HT-29 (cell line): Measurements from ENCODE around the gene DES. TPM values are rescaled to one million over a fixed set of nuclear protein-coding genes. Genes with fewer than 3 reads are reported as not detected.

ENCODE experiments used
- DNase-seq: peaks from one replicate; pipeline ENCODE4 v3.0.0-alpha.2; 2015; ENCODE audit warnings: low spot score
- total RNA-seq: library from RNA; depleted of rRNA; stranded (reverse); fragments of >200 nt; shearing (Covaris generic); gene quantifications from 2 replicates; pipeline ENCODE4 v1.2.3, GENCODE V29; 2014

The DES gene
- total RNA-seq, 1 experiment from 2014 or later, result not detected

DNA sequence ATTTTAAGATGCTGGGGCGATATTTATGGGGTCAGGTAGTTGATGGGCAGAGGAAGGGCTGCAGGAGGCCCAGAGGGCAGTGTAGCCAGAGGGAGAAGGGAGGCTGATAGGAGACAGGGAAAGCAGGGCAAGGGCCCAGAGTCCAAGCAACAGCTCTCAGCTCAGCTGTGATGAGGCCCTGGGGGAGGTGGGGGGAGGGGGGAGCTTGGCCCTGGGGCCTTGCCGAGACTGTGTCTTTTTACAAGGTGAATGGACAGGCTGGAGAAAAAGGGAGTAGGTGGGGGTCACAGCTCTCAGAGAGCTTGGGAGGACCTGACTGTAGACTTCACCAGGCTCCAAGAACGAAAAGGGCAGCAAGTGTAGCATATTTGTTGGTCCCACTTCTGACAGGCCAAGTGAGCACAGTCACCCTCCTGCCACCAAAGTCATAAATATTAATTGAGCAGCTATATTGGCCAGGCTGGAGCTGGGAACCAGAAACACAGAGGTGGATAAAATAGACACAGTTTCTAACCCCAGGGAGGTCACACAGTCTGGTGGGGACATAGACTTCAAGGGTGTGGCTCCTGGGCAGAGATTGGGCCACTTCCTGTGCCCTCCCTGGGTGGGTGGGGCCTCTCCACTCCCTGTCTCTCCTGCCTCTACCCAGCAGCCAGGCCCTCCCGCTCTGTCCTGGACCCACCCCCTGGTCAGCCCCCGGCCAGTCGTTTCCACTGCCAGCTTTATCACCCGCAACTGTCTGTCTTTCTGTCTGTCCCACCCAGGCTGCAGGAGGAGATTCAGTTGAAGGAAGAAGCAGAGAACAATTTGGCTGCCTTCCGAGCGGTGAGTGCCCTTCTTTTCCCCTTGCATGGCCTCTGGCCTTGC is 1.4 kb downstream of the DES start:
- DNase-seq, result no peak

GRCh38 chr2:219420687-219421086 is 2.5 kb downstream of the DES start:
- DNase-seq, result no peak

DNA sequence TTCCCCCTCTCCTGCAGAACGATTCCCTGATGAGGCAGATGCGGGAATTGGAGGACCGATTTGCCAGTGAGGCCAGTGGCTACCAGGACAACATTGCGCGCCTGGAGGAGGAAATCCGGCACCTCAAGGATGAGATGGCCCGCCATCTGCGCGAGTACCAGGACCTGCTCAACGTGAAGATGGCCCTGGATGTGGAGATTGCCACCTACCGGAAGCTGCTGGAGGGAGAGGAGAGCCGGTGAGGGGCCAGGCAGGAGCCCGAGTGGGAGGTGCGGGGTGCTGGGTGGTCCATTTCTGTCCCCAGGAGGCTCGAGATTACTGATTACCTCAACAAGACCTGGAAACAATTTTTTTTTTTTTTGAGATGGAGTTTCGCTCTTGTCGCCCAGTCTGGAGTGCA is 3.1 kb downstream of the DES start:
- DNase-seq, result no peak

DNA sequence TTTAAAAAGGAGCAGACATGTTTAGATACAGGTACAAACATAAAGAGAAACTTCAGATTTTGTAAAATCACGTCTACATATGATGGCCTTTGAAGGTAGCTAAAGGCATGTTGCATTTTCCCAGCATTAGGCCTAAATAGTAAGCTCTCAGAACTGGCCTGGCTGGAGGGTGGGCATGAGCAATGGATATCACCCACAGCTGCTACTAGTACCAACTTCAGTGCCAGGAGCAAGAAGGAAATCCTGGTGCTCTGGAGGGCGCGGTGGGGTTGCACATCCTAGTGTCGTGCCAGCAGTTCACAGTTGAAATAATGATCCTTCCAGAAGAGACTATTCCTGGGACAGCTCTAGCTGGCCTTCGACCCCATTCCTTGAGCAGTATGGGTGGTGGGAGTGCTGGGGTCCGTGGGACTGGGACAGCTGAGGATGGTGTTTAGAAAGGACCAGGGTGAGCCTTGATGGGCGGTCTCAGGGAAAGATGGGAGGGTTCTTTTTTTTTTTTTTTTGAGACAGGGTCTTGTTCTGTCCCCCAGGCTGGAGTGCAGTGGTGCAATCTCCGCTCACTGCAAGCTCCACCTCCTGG is 4.9 kb downstream of the DES start:
- no peak for DNase-seq

DNA sequence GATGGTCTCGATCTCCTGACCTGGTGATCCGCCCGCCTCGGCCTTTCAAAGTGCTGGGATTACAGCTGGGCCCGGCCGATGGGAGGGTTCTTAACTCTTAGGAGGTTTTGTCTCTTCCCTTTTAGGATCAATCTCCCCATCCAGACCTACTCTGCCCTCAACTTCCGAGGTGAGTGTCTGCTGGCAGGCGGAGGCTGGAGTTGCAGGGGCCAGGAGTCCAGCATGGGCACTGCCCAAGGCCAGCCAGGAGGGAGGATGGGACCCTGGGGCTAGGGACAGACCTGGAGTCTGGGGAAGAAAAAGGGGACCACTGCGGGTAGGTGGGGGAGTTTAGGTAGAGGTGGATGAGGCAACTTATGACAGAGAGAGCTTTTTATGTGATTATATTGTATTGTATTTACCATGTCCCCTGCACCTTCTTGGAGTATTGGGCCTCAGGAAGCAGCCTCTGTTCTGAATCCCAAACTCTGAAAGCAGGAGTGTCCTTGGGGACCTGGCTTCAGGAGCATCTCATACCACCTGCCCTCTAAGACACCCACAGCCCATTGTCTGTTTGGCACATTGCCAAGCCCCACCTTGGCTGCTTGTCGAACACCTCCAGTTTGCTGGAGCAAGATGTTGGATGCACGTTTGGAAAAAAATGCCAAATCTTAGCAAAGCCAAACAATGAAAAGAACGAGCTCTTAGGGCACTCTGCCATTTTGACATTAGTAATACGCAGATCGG is 5.6 kb downstream of the DES start:
- no peak for DNase-seq

- DNase-seq, result no peak
Observed at GRCh38 chr2:219425238-219426067, 7.3 kb downstream of the DES start.

GRCh38 chr2:219426068-219426443 is 7.9 kb downstream of the DES start:
- DNase-seq, result no peak

GRCh38 chr2:219426534-219427136 is 8.5 kb downstream of the DES start:
- DNase-seq, result no peak

DNA sequence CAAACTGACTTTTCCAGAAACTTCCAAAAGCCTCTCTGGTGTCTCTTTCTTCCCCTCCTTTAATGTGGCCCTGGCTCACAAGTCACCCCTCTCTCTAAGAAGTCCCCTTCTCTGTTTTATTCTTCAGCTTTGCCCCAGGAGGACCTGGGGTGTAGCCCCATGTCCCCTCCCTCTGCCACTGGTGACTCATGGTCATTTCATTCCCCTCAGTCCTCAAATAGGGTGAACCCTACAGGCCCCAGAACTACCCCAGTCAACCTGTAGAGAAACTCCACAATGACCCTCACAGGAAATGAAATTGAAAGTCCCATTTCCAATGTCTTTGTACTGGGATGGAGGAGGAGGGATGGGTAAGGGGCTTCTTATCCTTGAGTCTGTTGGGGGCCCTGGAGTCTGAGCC is 10.3 kb downstream of the DES start:
- DNase-seq, result no peak

DNA sequence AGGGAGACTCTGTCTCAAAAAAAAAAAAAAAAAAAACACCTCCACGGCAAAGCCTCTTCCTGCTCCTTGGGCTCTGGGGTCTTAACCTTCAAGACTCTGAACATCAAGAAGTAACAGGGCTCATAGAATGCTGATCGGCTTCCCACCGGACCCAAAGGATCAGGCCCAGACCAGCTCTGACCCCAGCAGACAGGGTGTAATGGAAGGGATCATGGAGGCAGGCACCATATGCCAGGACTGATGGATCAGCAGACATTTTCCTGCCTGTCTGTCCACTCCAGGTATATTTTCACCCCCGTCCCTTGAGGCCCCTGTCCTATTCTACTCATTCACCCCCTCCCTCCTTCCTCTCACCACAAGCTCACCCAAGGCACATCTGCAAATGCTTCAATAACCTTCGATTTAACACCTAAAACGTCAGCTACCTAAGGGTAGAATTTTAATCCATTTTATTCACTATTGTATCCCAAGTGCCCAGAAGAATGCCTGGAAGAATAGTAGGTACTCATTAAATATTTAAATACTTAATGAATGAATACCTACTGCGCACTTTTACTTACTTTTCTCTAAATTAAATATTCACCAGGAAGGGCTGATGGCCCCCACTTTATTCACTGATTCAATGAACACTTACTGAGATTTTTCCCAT is 11.9 kb downstream of the DES start:
- no peak for DNase-seq

GRCh38 chr2:219430633-219431615 is 12.7 kb downstream of the DES start:
- DNase-seq, result peak; percentile 52

DNA sequence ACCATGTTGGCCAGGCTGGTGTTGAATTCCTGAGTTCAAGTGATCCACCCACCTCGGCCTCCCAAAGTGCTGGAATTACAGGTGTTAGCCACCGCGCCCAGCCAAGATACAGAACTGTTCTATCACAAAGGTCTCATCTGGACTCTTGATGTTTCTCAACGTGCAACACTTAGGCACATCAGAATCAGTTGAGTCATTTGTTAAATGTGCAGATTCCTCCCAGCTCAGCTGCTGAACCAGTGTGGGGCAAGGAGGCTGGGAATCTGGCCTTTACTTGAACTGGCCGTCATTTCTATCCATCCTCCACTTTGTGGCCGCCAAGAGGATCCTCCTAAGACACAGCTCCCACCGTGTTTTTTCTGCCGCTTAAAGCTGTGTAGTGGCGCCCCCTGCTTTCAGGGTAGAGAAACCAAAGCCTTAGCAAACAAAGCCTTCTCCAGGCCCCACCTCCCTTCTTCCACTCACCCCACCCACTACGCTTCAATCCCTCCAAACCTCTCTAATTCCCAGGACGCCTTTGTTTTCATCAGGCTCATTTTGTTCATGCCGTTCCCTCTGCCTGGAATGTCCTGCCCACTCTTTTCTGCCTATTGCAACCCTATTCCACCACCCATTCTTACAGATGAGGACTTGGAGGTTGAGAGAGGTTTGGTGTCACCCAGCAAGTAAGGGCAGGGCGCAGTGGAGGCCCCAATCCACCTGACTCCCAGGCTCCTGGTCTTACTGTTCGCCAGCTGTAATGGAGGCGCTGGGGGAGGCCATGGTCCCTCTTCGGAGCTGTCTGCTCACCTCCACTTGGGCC is 15.7 kb downstream of the DES start:
- peak; percentile 29 for DNase-seq

- no peak for DNase-seq
Observed at GRCh38 chr2:219434468-219434717, 16.2 kb downstream of the DES start.

DNA sequence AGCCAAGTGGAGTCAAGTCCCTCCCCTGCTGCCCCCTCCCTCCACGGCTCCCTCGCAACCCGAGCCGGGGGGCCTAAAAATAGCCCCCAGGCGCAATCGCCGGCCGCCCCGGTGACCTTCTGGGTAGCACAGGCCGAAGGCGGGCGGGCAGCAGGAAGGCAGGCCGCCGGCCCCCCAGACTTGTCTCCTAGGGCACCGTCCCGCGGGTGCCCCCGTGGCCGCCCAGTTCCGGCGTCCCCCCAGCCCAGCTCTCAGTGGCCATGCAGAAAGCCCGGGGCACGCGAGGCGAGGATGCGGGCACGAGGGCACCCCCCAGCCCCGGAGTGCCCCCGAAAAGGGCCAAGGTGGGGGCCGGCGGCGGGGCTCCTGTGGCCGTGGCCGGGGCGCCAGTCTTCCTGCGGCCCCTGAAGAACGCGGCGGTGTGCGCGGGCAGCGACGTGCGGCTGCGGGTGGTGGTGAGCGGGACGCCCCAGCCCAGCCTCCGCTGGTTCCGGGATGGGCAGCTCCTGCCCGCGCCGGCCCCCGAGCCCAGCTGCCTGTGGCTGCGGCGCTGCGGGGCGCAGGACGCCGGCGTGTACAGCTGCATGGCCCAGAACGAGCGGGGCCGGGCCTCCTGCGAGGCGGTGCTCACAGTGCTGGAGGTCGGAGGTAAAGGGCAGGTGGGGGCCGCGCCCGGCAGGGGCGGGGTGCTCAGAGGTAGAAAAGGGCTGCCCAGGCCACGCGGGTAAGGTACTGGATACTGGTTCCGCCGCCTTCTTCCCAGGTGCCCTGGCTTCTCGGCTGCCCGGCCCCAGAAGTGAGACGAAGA is 16.7 kb downstream of the DES start, which contains the start of gene SPEG:
SPEG (plus strand) TSS at position 126 of the 808 bp plus-strand sequence; CDS start at position 261, 135 bp downstream.
- DNase-seq, result no peak

GRCh38 chr2:219435701-219436100 is 17.5 kb downstream of the DES start:
- no peak for DNase-seq

GRCh38 chr2:219436491-219436890 is 18.3 kb downstream of the DES start:
- no peak for DNase-seq

DNA sequence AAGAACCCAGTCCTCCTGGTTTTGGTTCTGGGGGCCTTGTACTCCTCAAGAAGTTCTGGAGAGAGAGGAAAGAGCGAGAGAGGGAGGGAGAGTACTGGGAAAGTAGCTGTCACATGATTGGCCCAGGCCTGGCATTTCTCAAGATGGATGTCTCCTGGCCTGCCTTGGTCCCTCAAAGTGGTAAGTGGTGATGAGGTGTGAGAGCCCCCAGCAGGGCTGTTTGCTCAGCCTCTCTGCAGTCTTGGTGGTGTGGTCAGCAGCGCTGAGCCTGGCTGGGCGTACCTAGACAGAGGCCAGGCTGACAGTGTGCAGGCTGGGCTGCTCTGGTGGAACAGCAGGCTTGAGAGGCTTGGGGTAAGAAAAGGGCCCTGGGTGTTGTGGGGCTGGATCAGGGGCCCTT is 19.0 kb downstream of the DES start:
- no peak for DNase-seq

DNA sequence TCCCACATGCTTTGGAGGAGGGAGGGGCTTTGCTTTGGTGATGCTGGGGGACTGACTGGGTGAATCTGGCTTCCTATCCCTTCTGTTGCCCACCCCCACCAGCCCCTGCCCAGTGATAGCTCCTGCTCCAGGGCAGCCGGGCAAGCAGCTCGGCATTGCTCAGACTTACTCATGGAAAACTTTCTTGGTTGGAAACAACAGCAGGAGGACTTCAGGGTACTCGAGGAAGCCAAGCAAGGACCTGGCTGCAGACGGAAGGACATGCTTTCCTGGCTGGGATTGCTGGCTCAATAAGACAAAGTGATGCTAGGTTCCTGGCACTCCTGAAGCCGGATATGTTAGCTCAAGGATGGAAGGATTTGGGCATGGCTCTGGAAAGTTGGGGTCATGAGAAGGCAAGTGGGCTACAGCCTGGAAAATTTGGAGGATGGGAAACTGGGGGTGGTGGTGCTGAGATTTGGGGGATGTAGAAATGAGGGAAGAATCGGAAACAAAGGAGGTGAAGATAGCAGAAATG is 19.6 kb downstream of the DES start:
- no peak for DNase-seq
